Measurements from ENCODE around the gene ZKSCAN2.

Gene ZKSCAN2

GRCh38 chr16:25223964-25224363 lies 33.7 kb downstream of the ZKSCAN2 start:
- no peak for DNase-seq (ENCODE audit: low read depth)

- DNase-seq (ENCODE audit: low read depth) = no peak
These were observed 34.7 kb downstream of the ZKSCAN2 start for GRCh38 chr16:25222959-25223358.

GRCh38 chr16:25219070-25219737 lies 38.4 kb downstream of the ZKSCAN2 start:
- DNase-seq (ENCODE audit: low read depth) = no peak

GRCh38 chr16:25217921-25218320 lies 39.7 kb downstream of the ZKSCAN2 start:
- DNase-seq (ENCODE audit: low read depth) = no peak

- no peak for DNase-seq (ENCODE audit: low read depth)
These were observed 40.5 kb downstream of the ZKSCAN2 start for GRCh38 chr16:25217112-25217511.

GRCh38 chr16:25213709-25214397 lies 43.8 kb downstream of the ZKSCAN2 start:
- DNase-seq (ENCODE audit: low read depth) = no peak

GRCh38 chr16:25212636-25213035 lies 45.0 kb downstream of the ZKSCAN2 start:
- DNase-seq (ENCODE audit: low read depth) = no peak

GRCh38 chr16:25210758-25211157 lies 46.9 kb downstream of the ZKSCAN2 start:
- no peak for DNase-seq (ENCODE audit: low read depth)

GRCh38 chr16:25199457-25199856 lies 58.2 kb downstream of the ZKSCAN2 start:
- DNase-seq (ENCODE audit: low read depth) = no peak

- no peak for DNase-seq (ENCODE audit: low read depth)
These were observed 59.6 kb downstream of the ZKSCAN2 start for GRCh38 chr16:25198021-25198420.

GRCh38 chr16:25194273-25194878 lies 63.3 kb downstream of the ZKSCAN2 start:
- no peak for DNase-seq (ENCODE audit: low read depth)

GRCh38 chr16:25192096-25192495 lies 65.5 kb downstream of the ZKSCAN2 start:
- peak; percentile 27 for DNase-seq (ENCODE audit: low read depth)

- peak; percentile 6 for DNase-seq (ENCODE audit: low read depth)
These were observed 68.3 kb downstream of the ZKSCAN2 start for GRCh38 chr16:25189305-25189704.

GRCh38 chr16:25187491-25187795 lies 70.2 kb downstream of the ZKSCAN2 start:
- no peak for DNase-seq (ENCODE audit: low read depth)
